ENCODE results near the gene BEND5. TPM values are rescaled to one million over a fixed set of nuclear protein-coding genes. Genes with fewer than 3 reads are reported as not detected.

Gene BEND5
- total RNA-seq, 4 donors from 2014 or later, result 4.1 to 13.9 (median 8.1) TPM

DNA sequence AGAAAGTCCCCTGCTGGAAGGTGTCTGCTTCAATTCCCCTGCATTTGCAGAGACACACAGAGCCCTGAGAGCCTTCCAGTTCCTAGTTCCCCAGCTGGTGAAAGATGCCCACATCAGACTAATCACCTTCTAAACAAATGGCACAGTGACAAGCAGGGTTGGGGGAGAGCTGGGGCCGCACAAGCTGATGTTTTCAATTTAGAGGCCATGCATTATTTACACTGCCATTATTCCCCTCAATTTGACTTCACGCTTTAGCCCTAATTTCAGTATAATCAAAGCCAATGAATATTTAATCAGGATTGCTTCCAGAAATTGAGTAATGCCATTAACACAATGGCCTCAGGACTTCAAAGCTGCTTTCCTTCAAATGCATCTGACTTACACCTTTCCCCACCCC lies 81.5 kb downstream of the BEND5 start:
- Histone ChIP-seq H3K4me3 (no peak overlapping the region), H3K4me1 (no peaks in the 10 kb centered on the region), H3K27me3 (no peaks in the 10 kb centered on the region), H3K36me3 (no peaks in the 10 kb centered on the region), H3K27ac (no peak overlapping the region), H3K9me3 (no peaks in the 10 kb centered on the region)
- no peak for DNase-seq
- TF ChIP-seq, protein P1, sequence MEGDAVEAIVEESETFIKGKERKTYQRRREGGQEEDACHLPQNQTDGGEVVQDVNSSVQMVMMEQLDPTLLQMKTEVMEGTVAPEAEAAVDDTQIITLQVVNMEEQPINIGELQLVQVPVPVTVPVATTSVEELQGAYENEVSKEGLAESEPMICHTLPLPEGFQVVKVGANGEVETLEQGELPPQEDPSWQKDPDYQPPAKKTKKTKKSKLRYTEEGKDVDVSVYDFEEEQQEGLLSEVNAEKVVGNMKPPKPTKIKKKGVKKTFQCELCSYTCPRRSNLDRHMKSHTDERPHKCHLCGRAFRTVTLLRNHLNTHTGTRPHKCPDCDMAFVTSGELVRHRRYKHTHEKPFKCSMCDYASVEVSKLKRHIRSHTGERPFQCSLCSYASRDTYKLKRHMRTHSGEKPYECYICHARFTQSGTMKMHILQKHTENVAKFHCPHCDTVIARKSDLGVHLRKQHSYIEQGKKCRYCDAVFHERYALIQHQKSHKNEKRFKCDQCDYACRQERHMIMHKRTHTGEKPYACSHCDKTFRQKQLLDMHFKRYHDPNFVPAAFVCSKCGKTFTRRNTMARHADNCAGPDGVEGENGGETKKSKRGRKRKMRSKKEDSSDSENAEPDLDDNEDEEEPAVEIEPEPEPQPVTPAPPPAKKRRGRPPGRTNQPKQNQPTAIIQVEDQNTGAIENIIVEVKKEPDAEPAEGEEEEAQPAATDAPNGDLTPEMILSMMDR (IDR thresholded peaks at IDR 0.05), result no peak
- TF ChIP-seq POLR2A (IDR thresholded peaks at IDR 0.05), result no peak
- intact Hi-C loops (cut with DNase I; ENCODE audit: low total_unique reads), result no loop called here

DNA sequence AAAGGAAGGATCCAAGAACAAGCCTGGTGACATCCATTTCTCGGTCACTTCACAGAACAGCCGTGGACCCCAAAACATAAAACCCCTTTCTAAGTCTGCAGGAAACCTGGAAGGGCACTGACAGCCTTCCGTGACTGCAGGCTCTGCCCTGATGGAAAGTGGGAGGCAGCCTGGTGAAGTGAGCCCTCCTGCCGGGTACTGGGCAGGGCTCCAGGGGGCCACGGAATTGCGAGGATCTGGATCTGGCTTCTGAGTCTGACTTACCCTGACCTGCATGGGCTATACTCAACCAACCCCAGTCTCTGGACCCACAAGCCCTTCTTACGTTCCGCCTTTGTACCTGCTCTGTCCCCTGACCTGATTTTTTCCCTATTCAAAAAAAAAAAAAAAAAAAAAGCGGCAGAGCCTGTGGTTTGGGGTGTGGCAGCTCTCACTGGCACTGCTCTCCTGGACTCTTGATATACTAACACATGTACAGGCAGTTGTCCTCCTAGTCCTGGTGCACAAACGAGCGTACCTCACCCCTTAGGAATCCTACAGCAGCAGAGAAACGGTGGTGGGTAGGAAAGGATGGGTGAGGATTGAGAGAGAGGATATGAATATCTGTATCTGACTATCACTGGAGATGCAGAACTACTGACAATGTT lies 82.9 kb downstream of the BEND5 start:
- no peaks in the 10 kb centered on the region for H3K9me3 ChIP-seq
- no peaks in the 10 kb centered on the region for H3K27me3 ChIP-seq
- TF ChIP-seq POLR2A (IDR thresholded peaks at IDR 0.05), result no peak
- TF ChIP-seq, protein P1 (IDR thresholded peaks at IDR 0.05), result no peak
- no peak overlapping the region for H3K27ac ChIP-seq
- intact Hi-C loops (cut with DNase I; ENCODE audit: low total_unique reads), result no loop called here
- no peaks in the 10 kb centered on the region for H3K36me3 ChIP-seq
- H3K4me1 ChIP-seq, result no peaks in the 10 kb centered on the region
- no peak overlapping the region for H3K4me3 ChIP-seq
- DNase-seq, result no peak

GRCh38 chr1:48693180-48693579 lies 83.5 kb downstream of the BEND5 start:
- no peaks in the 10 kb centered on the region for H3K9me3 ChIP-seq
- H3K27me3 ChIP-seq, result no peaks in the 10 kb centered on the region
- H3K4me1 ChIP-seq, result no peaks in the 10 kb centered on the region
- no peak overlapping the region for H3K4me3 ChIP-seq
- TF ChIP-seq, protein P1 (IDR thresholded peaks at IDR 0.05), result no peak
- TF ChIP-seq POLR2A (IDR thresholded peaks at IDR 0.05), result no peak
- H3K27ac ChIP-seq, result no peak overlapping the region
- H3K36me3 ChIP-seq, result no peaks in the 10 kb centered on the region
- no peak for DNase-seq
- intact Hi-C loops (cut with DNase I; ENCODE audit: low total_unique reads), result no loop called here

- TF ChIP-seq, protein P1 (IDR thresholded peaks at IDR 0.05), result no peak
- TF ChIP-seq POLR2A (IDR thresholded peaks at IDR 0.05), result no peak
- Histone ChIP-seq H3K4me1 (no peaks in the 10 kb centered on the region), H3K9me3 (no peaks in the 10 kb centered on the region), H3K4me3 (no peak overlapping the region), H3K27ac (no peak overlapping the region), H3K27me3 (no peaks in the 10 kb centered on the region), H3K36me3 (no peaks in the 10 kb centered on the region)
- DNase-seq, result no peak
- intact Hi-C loops (cut with DNase I; ENCODE audit: low total_unique reads), result no loop called here
These were observed 84.5 kb downstream of the BEND5 start for GRCh38 chr1:48692235-48692634.

DNA sequence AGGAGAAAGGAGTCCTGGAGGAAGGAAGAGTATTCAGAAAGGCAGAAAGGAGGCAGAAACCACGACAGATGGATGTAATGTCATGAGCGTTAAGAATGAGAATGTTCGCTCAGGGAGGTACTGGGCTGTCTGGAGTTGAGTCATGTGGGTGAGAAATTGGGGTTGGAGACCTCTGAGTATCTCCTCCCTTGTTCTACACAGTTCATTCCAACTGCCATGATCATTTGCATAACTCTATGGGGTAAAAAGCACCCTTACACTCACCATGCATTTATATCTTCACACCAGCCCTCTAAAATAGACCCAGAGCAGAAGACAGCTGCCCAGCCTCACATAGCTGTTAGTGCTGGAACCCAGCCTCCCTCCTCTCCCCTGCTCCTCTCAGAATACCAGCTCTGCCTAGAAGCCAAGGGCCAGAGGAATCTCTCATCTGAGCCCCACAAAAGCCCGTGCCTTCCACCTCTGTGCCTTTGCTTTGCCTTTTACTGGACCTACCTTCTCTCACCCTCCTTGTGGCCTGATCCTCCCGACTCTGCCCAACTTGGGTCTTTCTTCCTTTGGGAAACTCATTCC lies 85.2 kb downstream of the BEND5 start:
- TF ChIP-seq POLR2A (IDR thresholded peaks at IDR 0.05), result no peak
- TF ChIP-seq, protein P1 (IDR thresholded peaks at IDR 0.05), result no peak
- Histone ChIP-seq H3K4me1 (no peaks in the 10 kb centered on the region), H3K27me3 (no peaks in the 10 kb centered on the region), H3K9me3 (no peaks in the 10 kb centered on the region), H3K27ac (no peak overlapping the region), H3K36me3 (no peaks in the 10 kb centered on the region), H3K4me3 (no peak overlapping the region)
- intact Hi-C loops (cut with DNase I; ENCODE audit: low total_unique reads), result no loop called here
- DNase-seq, result no peak
